Measurements from ENCODE around the gene KRTAP3-3. TPM values are rescaled to one million over a fixed set of nuclear protein-coding genes. Genes with fewer than 3 reads are reported as not detected.
"Not testable (repeated sequence)": the region's sequence is repeated elsewhere in the genome, so short reads cannot be mapped to it uniquely, and the experiment has no call there.

The KRTAP3-3 gene
- total RNA-seq, 4 donors from 2014 or later = not detected

- H3K36me3 ChIP-seq = no peaks in the 10 kb centered on the region
- TF ChIP-seq POLR2AphosphoS5 (IDR thresholded peaks at IDR 0.05) (no peak), POLR2A (IDR thresholded peaks at IDR 0.05) (no peak)
- WGBS, 2 donors (ENCODE audit: low coverage in 1 of 2) = 81 to 87% methylated on average over 3 to 7 of the region's 8 CpGs
- H3K27me3 ChIP-seq = no peaks in the 10 kb centered on the region
- no peak for ATAC-seq
- H3K4me3 ChIP-seq = no peak within 1 kb of the TSS
- no peaks in the 10 kb centered on the region for H3K9me3 ChIP-seq
- H3K4me1 ChIP-seq = no peaks in the 10 kb centered on the region
- H3K27ac ChIP-seq = no peak within 1 kb of the TSS
These were observed 14.8 kb upstream of the KRTAP3-3 start, which contains the start of gene KRTAP3-1 for GRCh38 chr17:41008811-41009210. KRTAP3-1 (minus strand) TSS chr17:41009128; CDS start chr17:41009074, 54 bp downstream.

- no peaks in the 10 kb centered on the region for H3K36me3 ChIP-seq
- WGBS, 2 donors (ENCODE audit: low coverage in 1 of 2) = 85 to 93% methylated on average over 2 to 3 of the region's 3 CpGs
- no peaks in the 10 kb centered on the region for H3K4me1 ChIP-seq
- no peak overlapping the region for H3K4me3 ChIP-seq
- TF ChIP-seq, protein P1, sequence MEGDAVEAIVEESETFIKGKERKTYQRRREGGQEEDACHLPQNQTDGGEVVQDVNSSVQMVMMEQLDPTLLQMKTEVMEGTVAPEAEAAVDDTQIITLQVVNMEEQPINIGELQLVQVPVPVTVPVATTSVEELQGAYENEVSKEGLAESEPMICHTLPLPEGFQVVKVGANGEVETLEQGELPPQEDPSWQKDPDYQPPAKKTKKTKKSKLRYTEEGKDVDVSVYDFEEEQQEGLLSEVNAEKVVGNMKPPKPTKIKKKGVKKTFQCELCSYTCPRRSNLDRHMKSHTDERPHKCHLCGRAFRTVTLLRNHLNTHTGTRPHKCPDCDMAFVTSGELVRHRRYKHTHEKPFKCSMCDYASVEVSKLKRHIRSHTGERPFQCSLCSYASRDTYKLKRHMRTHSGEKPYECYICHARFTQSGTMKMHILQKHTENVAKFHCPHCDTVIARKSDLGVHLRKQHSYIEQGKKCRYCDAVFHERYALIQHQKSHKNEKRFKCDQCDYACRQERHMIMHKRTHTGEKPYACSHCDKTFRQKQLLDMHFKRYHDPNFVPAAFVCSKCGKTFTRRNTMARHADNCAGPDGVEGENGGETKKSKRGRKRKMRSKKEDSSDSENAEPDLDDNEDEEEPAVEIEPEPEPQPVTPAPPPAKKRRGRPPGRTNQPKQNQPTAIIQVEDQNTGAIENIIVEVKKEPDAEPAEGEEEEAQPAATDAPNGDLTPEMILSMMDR (IDR thresholded peaks at IDR 0.05) = no peak
- no peak for TF ChIP-seq EP300 (IDR thresholded peaks at IDR 0.05)
- no peak for TF ChIP-seq POLR2A (IDR thresholded peaks at IDR 0.05)
- TF ChIP-seq POLR2AphosphoS5 (IDR thresholded peaks at IDR 0.05) = no peak
- H3K27ac ChIP-seq = no peak overlapping the region
- no peaks in the 10 kb centered on the region for H3K9me3 ChIP-seq
- no peak for ATAC-seq
- peaks cover 10% of the 10 kb centered on the region for H3K27me3 ChIP-seq
These were observed 10.4 kb upstream of the KRTAP3-3 start for GRCh38 chr17:41004397-41004796.

GRCh38 chr17:41003926-41004325 is 10.0 kb upstream of the KRTAP3-3 start:
- TF ChIP-seq POLR2A (IDR thresholded peaks at IDR 0.05) (no peak), EP300 (IDR thresholded peaks at IDR 0.05) (no peak), POLR2AphosphoS5 (IDR thresholded peaks at IDR 0.05) (no peak)
- TF ChIP-seq, protein P1 (IDR thresholded peaks at IDR 0.05) = no peak
- WGBS, 2 donors (ENCODE audit: low coverage in 1 of 2) = 30 to 49% methylated on average over 4 of the region's 4 CpGs

DNA sequence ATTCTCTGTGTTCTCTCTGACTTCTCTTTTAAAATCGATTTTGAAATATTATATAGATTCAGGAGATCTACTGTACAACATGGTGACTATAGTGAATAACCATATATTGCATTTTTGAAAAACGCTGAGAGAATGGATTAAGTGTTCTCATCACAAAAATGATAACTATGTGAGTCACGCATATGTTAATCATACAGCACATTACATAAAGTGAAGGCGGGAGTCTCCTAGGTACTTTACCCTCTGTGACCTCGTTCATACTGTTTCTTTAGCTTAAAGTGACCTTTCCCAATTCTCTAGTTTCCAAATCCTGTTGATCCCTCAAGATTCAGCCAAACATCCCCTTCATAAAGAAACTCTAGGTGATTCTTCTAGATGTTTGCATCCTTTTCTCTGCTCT is 8.8 kb upstream of the KRTAP3-3 start:
- Histone ChIP-seq H3K27ac (no peak overlapping the region), H3K4me3 (no peak overlapping the region), H3K9me3 (no peaks in the 10 kb centered on the region), H3K36me3 (no peaks in the 10 kb centered on the region), H3K4me1 (no peaks in the 10 kb centered on the region), H3K27me3 (peaks cover 16% of the 10 kb centered on the region)
- TF ChIP-seq POLR2AphosphoS5 (IDR thresholded peaks at IDR 0.05) = no peak
- no peak for TF ChIP-seq EP300 (IDR thresholded peaks at IDR 0.05)
- TF ChIP-seq, protein P1 (IDR thresholded peaks at IDR 0.05) = no peak
- no peak for TF ChIP-seq POLR2A (IDR thresholded peaks at IDR 0.05)
- ATAC-seq = no peak
- WGBS, 2 donors (ENCODE audit: low coverage in 1 of 2) = 50 to 68% methylated on average over 5 of the region's 5 CpGs

More at GRCh38 chr17:41003926-41004325, 10.0 kb upstream of the KRTAP3-3 start:
- H3K9me3 ChIP-seq = no peaks in the 10 kb centered on the region
- ATAC-seq = no peak
- H3K4me3 ChIP-seq = no peak overlapping the region
- no peaks in the 10 kb centered on the region for H3K36me3 ChIP-seq
- no peak overlapping the region for H3K27ac ChIP-seq
- peaks cover 15% of the 10 kb centered on the region for H3K27me3 ChIP-seq
- no peaks in the 10 kb centered on the region for H3K4me1 ChIP-seq

- H3K9me3 ChIP-seq = no peaks in the 10 kb centered on the region
- H3K4me3 ChIP-seq = no peak overlapping the region
- ATAC-seq = no peak
- TF ChIP-seq EP300 (IDR thresholded peaks at IDR 0.05) (no peak), POLR2AphosphoS5 (IDR thresholded peaks at IDR 0.05) (no peak), POLR2A (IDR thresholded peaks at IDR 0.05) (no peak)
- TF ChIP-seq, protein P1 (IDR thresholded peaks at IDR 0.05) = no peak
- 43 to 80% methylated on average over 1 to 2 of the region's 4 CpGs for WGBS, 2 donors (ENCODE audit: low coverage in 1 of 2)
- H3K36me3 ChIP-seq = no peaks in the 10 kb centered on the region
- H3K4me1 ChIP-seq = no peaks in the 10 kb centered on the region
- H3K27ac ChIP-seq = no peak overlapping the region
- peaks cover 27% of the 10 kb centered on the region for H3K27me3 ChIP-seq
These were observed 7.8 kb upstream of the KRTAP3-3 start for GRCh38 chr17:41001795-41002194.

DNA sequence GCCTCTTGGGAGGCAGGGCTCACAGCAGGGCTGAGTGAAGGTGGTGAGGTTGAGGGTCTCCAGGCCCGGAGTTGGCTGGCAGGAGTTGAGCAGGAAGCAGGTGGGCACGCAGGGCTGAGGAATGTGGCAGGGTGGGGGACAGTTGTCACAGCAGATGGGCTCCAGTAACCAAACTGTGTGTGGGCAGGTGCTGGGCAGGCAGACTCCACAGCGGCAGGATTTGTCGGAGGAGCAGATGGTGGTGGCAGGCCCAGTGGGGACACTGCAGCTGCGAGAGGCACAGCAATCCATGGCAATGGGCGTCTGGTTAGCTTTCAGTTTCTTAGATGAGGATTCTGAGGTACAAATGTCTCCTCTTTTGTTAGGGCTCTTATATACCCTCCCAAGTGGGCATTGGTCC is 5.6 kb upstream of the KRTAP3-3 start, which contains the start of gene KRTAP3-2:
TSS of gene KRTAP3-2 (minus strand) at position 344 of the 400 bp plus-strand sequence. CDS start at position 291, 53 bp downstream.
- WGBS, 2 donors (ENCODE audit: low coverage in 1 of 2) = 79 to 83% methylated on average over 2 to 4 of the region's 6 CpGs

More for the DNA sequence above, 5.6 kb upstream of the KRTAP3-3 start, which contains the start of gene KRTAP3-2:
- H3K27me3 ChIP-seq = peaks cover 32% of the 10 kb centered on the region
- not testable (repeated sequence) for H3K4me3 ChIP-seq, ATAC-seq, H3K36me3 ChIP-seq, H3K27ac ChIP-seq, H3K4me1 ChIP-seq, H3K9me3 ChIP-seq
